K562 (cell line): ENCODE measurements around the gene RPL9. TPM values are rescaled to one million over a fixed set of nuclear protein-coding genes. Genes with fewer than 3 reads are reported as not detected.

Experiments used
- ATF1 ChIP-seq, 2 experiments: fragments of 450-650 bp in 1 of 2; IDR thresholded peaks; 2 replicates each; pipeline ENCODE4 v1.6.1; 2016; ENCODE audit warnings: missing compliant biosample characterization in 1 of 2, missing genetic modification characterization in 1 of 2
- CUX1 ChIP-seq: fragments of 200-800 bp; sonication (Bioruptor generic); IDR thresholded peaks from 2 replicates; pipeline ENCODE4 v1.6.1; 2016; ENCODE audit warnings: missing genetic modification characterization, missing compliant biosample characterization
- DEAF1 ChIP-seq: fragments of 450-650 bp; formaldehyde crosslinking; IDR thresholded peaks from 2 replicates; pipeline ENCODE4 v1.4.0; 2020; ENCODE audit warnings: mild to moderate bottlenecking, moderate library complexity
- FOSL1 ChIP-seq: fragments of 200-800 bp; sonication (Bioruptor generic); conservative IDR thresholded peaks from 2 replicates; pipeline ENCODE4 v1.6.1; 2016; ENCODE audit warnings: missing genetic modification characterization, missing compliant biosample characterization
- GTF2F1 ChIP-seq: IDR thresholded peaks from 2 replicates; pipeline ENCODE4 v1.6.1; 2011; ENCODE audit warnings: low read depth, low read length, improper control_type of control experiment
- HDAC3 ChIP-seq: fragments of 450-650 bp; IDR thresholded peaks from 2 replicates; pipeline ENCODE4 v1.6.1; 2018; ENCODE audit warnings: borderline replicate concordance, mild to moderate bottlenecking, moderate library complexity; ENCODE audit not compliant: partially characterized antibody
- HINFP ChIP-seq: fragments of 450-650 bp; conservative IDR thresholded peaks from 2 replicates; pipeline ENCODE4 v1.6.1; 2016; ENCODE audit warnings: missing genetic modification characterization, low read depth, mild to moderate bottlenecking, control low read depth, missing compliant biosample characterization
- KDM1A ChIP-seq, 2 experiments: fragments of 450-650 bp; IDR thresholded peaks; 2 replicates each; pipeline ENCODE4 v1.6.1; 2016; ENCODE audit warnings: mild to moderate bottlenecking in 2 of 2
- POLR2A ChIP-seq: fragments of 450-650 bp; conservative IDR thresholded peaks from 2 replicates; pipeline ENCODE4 v1.6.1; 2016
- PTBP1 ChIP-seq: fragments of 200-400 bp; formaldehyde crosslinking; IDR thresholded peaks from 2 replicates; pipeline ENCODE4 v1.6.1; 2017; ENCODE audit warnings: low read depth, low read length
- RBM25 ChIP-seq: fragments of 200-400 bp; formaldehyde crosslinking; IDR thresholded peaks from 2 replicates; pipeline ENCODE4 v1.6.1; 2018; ENCODE audit warnings: low read length, low read depth, moderate library complexity; ENCODE audit not compliant: severe bottlenecking
- SP1 ChIP-seq: sonication (generic); formaldehyde crosslinking; IDR thresholded peaks from 2 replicates; pipeline ENCODE4 v1.8.1; 2022; ENCODE audit warnings: mild to moderate bottlenecking, missing genetic modification reagents
- SRSF3 ChIP-seq: fragments of 200-400 bp; formaldehyde crosslinking; IDR thresholded peaks from 2 replicates; pipeline ENCODE4 v1.6.1; 2016; ENCODE audit warnings: mild to moderate bottlenecking, low read length, moderate library complexity; ENCODE audit not compliant: insufficient read depth
- TBL1XR1 ChIP-seq, 2 experiments: IDR thresholded peaks; 2 replicates each; pipeline ENCODE4 v1.6.1; 2012; ENCODE audit warnings: improper control_type of control experiment in 2 of 2, low read length in 2 of 2, mild to moderate bottlenecking in 1 of 2
- YY1 ChIP-seq, 3 experiments: IDR thresholded peaks; 2 replicates each; pipeline ENCODE4 v1.6.1; 2011; ENCODE audit warnings: low read length in 2 of 3, mild to moderate bottlenecking in 2 of 3, moderate library complexity in 2 of 3, borderline replicate concordance in 1 of 3, control low read depth in 1 of 3, low read depth in 1 of 3; ENCODE audit not compliant: insufficient read depth in 3 of 3, insufficient replicate concordance in 2 of 3, control insufficient read depth in 1 of 3, insufficient read length in 1 of 3; ENCODE audit errors: extremely low read depth in 1 of 3
- ZNF655 ChIP-seq: fragments of 250-450 bp; sonication (Bioruptor Pico); IDR thresholded peaks from 2 replicates; pipeline ENCODE4 v1.5.0; 2021
- polyA plus RNA-seq, 8 experiments: library from polyadenylated mRNA; depleted of rRNA in 4 of 8; stranded (reverse) in 5 of 8; unstranded in 3 of 8; fragments of >200 nt; fragmentation: Nextera tagmentation in 2 of 8; fragmentation: Illumina TruSeq in 1 of 8; extraction: Ambion mirVana in 2 of 8; extraction: Trizol in 1 of 8; gene quantifications; 2 replicates each; pipeline versions ENCODE4 v1.2.1 to v1.2.3, GENCODE V29; 2011 to 2014; ENCODE audit warnings: inconsistent platforms in 1 of 8, missing spikeins in 1 of 8
- total RNA-seq, 7 experiments: library from RNA; depleted of rRNA in 6 of 7; stranded (reverse); fragments of >200 nt in 6 of 7; fragmentation: Illumina TruSeq in 2 of 7; extraction: Trizol in 2 of 7; gene quantifications; 2 replicates each; pipeline versions ENCODE4 v1.2.1 to v1.2.3, GENCODE V29; 2011 to 2021; ENCODE audit warnings: low replicate concordance in 1 of 7

The RPL9 gene
- total and polyA plus RNA-seq, 9 of the 15 experiments (the other 6 are each of a cell fraction or from before 2014, with no cell fraction given): 1,925 to 5,178 (median 3,033) TPM

- TF ChIP-seq POLR2A: peak; percentile 99
- TF ChIP-seq GTF2F1: peak; percentile 94
- TF ChIP-seq ATF1 (CRISPR knock-in tag; IDR thresholded peaks at IDR 0.05): peak; percentile 99
- TF ChIP-seq ATF1 (tag; IDR thresholded peaks at IDR 0.05): peak; percentile 100
- no peak for TF ChIP-seq ZNF655 (CRISPR knock-in tag)
- no peak for TF ChIP-seq CUX1
- no peak for TF ChIP-seq HINFP (tag)
- TF ChIP-seq HDAC3: peak; percentile 32
- peak; percentile 29 to 100; a peak in 3 of 4 replicates for TF ChIP-seq TBL1XR1 (IDR thresholded peaks at IDR 0.05; ENCODE audit: low read length in 2 of 2)
- TF ChIP-seq FOSL1 (tag): no peak
- peak; percentile 33 for TF ChIP-seq RBM25
- TF ChIP-seq PTBP1: 0 out of 2 replicates have a peak, but pooled peaks have one; percentile 17
- TF ChIP-seq SRSF3: no peak
- TF ChIP-seq DEAF1 (CRISPR knock-in tag): no peak
- TF ChIP-seq KDM1A (IDR thresholded peaks at IDR 0.05): no peak
- peak; percentile 90 for TF ChIP-seq SP1
- peak; percentile 53 to 87 (median 67) for TF ChIP-seq YY1 (IDR thresholded peaks at IDR 0.05; ENCODE audit: borderline replicate concordance in 1 of 3, control insufficient read depth in 1 of 3, extremely low read depth in 1 of 3, insufficient read depth in 3 of 3, insufficient read length in 1 of 3, insufficient replicate concordance in 2 of 3, low read depth in 1 of 3, low read length in 2 of 3)
Observed at GRCh38 chr4:39458505-39459300, at the start of gene RPL9, which contains the start of gene LIAS (continued).
